OCI-LY1 (cell line): ENCODE measurements around the gene SLC26A5.

Experiments used
- CTCF ChIP-seq: fragments of 200-600 bp; sonication (generic), shearing (Covaris generic); IDR thresholded peaks from 2 replicates; pipeline ENCODE4 v1.5.1; 2017; ENCODE audit warnings: mild to moderate bottlenecking, antibody characterized with exemption, low read length, moderate library complexity, mixed read lengths
- EZH2 ChIP-seq: fragments of 200-600 bp; sonication (generic), shearing (Covaris generic); IDR thresholded peaks from 2 replicates; pipeline ENCODE4 v1.8.0; 2017; ENCODE audit warnings: borderline replicate concordance, mixed run types, mild to moderate bottlenecking, antibody characterized with exemption, low read length, moderate library complexity, mixed read lengths

GRCh38 chr7:103388469-103389140, 57.4 kb downstream of the SLC26A5 start:
- TF ChIP-seq EZH2 = no peak
- no peak for TF ChIP-seq CTCF
